SK-N-SH (cell line): ENCODE data around the gene KRTAP4-9.

Experiments used
- EP300 ChIP-seq, 2 experiments: IDR thresholded peaks; 2 replicates each; pipeline versions ENCODE4 v1.4.0 to v1.6.1; 2012; ENCODE audit warnings: borderline replicate concordance in 1 of 2, low read depth in 1 of 2, low read length in 1 of 2
- SMC3 ChIP-seq: IDR thresholded peaks from 2 replicates; pipeline ENCODE4 v1.6.1; 2012; ENCODE audit warnings: low read depth, low read length, improper control_type of control experiment

GRCh38 chr17:41063449-41063848, 41.7 kb upstream of the KRTAP4-9 start:
- TF ChIP-seq SMC3, result no peak
- TF ChIP-seq EP300 (IDR thresholded peaks at IDR 0.05; ENCODE audit: borderline replicate concordance in 1 of 2, low read depth in 1 of 2, low read length in 1 of 2), result no peak
